Kidney epithelial cell (primary cell): ENCODE data around the gene SCYL2. TPM values are rescaled to one million over a fixed set of nuclear protein-coding genes. Genes with fewer than 3 reads are reported as not detected.
A peak's percentile ranks its signal among the peaks of the same experiment; 100 is the strongest.

Source experiments
- DNase-seq: peaks from one replicate; pipeline ENCODE4 v3.0.0-alpha.2; 2010; ENCODE audit warnings: low read depth
- H3K27me3 ChIP-seq: 2 replicates; pipeline ENCODE4 v1.6.0; 2011; ENCODE audit warnings: low read length; ENCODE audit not compliant: control insufficient read depth, insufficient read depth
- H3K36me3 ChIP-seq: 2 replicates; pipeline ENCODE4 v1.5.1; 2011; ENCODE audit warnings: low read length; ENCODE audit not compliant: control insufficient read depth, insufficient read depth
- H3K4me3 ChIP-seq: 2 replicates; pipeline ENCODE4 v1.5.1; 2011; ENCODE audit warnings: low read depth, mild to moderate bottlenecking, control low read depth, low read length
- CTCF ChIP-seq: IDR thresholded peaks from 2 replicates; pipeline ENCODE4 v1.5.1; 2011; ENCODE audit warnings: mild to moderate bottlenecking, moderate library complexity, low read length, control low read depth, inconsistent platforms; ENCODE audit not compliant: insufficient read depth, poor library complexity, severe bottlenecking
- total RNA-seq: library from RNA; depleted of rRNA; stranded (reverse); fragments of >200 nt; gene quantifications from 2 replicates; pipeline ENCODE4 v1.2.3, GENCODE V29; 2015

SCYL2 gene
- total RNA-seq, 1 donor from 2014 or later = 47.5 TPM

GRCh38 chr12:100356644-100357223 is 89.8 kb downstream of the SCYL2 start, which contains the start of gene SLC17A8:
SLC17A8 (plus strand) TSS chr12:100357074; CDS start chr12:100357392, 318 bp downstream.
- no peak for TF ChIP-seq CTCF
- H3K27me3 ChIP-seq = no peaks in the 10 kb centered on the region
- no peak within 1 kb of the TSS for H3K4me3 ChIP-seq
- DNase-seq = no peak
- H3K36me3 ChIP-seq = no peaks in the 10 kb centered on the region

- Histone ChIP-seq H3K4me3 (no peak overlapping the region), H3K27me3 (peaks cover under 1% of the 10 kb centered on the region), H3K36me3 (no peaks in the 10 kb centered on the region)
- TF ChIP-seq CTCF = no peak
- DNase-seq = no peak
These were observed 92.3 kb downstream of the SCYL2 start for GRCh38 chr12:100359248-100359647.

GRCh38 chr12:100359822-100360221 is 92.8 kb downstream of the SCYL2 start:
- H3K27me3 ChIP-seq = peaks cover 2% of the 10 kb centered on the region
- no peak for TF ChIP-seq CTCF
- peak; percentile 12 for DNase-seq
- no peaks in the 10 kb centered on the region for H3K36me3 ChIP-seq
- no peak overlapping the region for H3K4me3 ChIP-seq

GRCh38 chr12:100360450-100360849 is 93.5 kb downstream of the SCYL2 start:
- no peak for TF ChIP-seq CTCF
- no peaks in the 10 kb centered on the region for H3K36me3 ChIP-seq
- no peak for DNase-seq
- no peak overlapping the region for H3K4me3 ChIP-seq
- H3K27me3 ChIP-seq = peaks cover 2% of the 10 kb centered on the region

GRCh38 chr12:100364324-100364723 is 97.3 kb downstream of the SCYL2 start:
- no peak overlapping the region for H3K4me3 ChIP-seq
- no peaks in the 10 kb centered on the region for H3K36me3 ChIP-seq
- peaks cover 2% of the 10 kb centered on the region for H3K27me3 ChIP-seq
- TF ChIP-seq CTCF = no peak
- no peak for DNase-seq

- H3K36me3 ChIP-seq = no peaks in the 10 kb centered on the region
- H3K4me3 ChIP-seq = no peak overlapping the region
- no peak for DNase-seq
- TF ChIP-seq CTCF = no peak
- H3K27me3 ChIP-seq = peaks cover 2% of the 10 kb centered on the region
These were observed 98.4 kb downstream of the SCYL2 start for GRCh38 chr12:100365411-100365810.
